CD4-positive, alpha-beta memory T cell (primary cell): ENCODE measurements around the gene ARMH4. TPM values are rescaled to one million over a fixed set of nuclear protein-coding genes. Genes with fewer than 3 reads are reported as not detected.

Experiments used
- CTCF ChIA-PET: fragments of 350-600 bp; sonication (Branson Sonifier 250); formaldehyde crosslinking; loops from one replicate; lab custom pipeline; 2021; ENCODE audit warnings: inconsistent platforms; ENCODE audit not compliant: partially characterized antibody; lab: Charles Lee
- POLR2A ChIA-PET: fragments of 350-600 bp; sonication (Branson Sonifier 250); formaldehyde crosslinking; loops from one replicate; lab custom pipeline; 2021; ENCODE audit not compliant: partially characterized antibody; lab: Charles Lee
- DNase-seq, 5 donors: peaks; one replicate each; pipeline versions ENCODE4 v3.0.0 to v3.0.0-alpha.2; 2020 to 2022; ENCODE audit warnings: mixed read lengths in 1 of 5
- H3K27ac ChIP-seq: one replicate; pipeline ENCODE4 v1.7.0; 2013; ENCODE audit warnings: low read depth, low read length
- H3K27me3 ChIP-seq: 2 replicates; pipeline ENCODE4 v1.7.0; 2013; ENCODE audit warnings: mild to moderate bottlenecking, low read length, moderate library complexity; ENCODE audit not compliant: insufficient read depth
- H3K36me3 ChIP-seq: 2 replicates; pipeline ENCODE4 v1.7.0; 2013; ENCODE audit warnings: mild to moderate bottlenecking, low read length, moderate library complexity; ENCODE audit not compliant: insufficient read depth
- H3K4me1 ChIP-seq: 2 replicates; pipeline ENCODE4 v1.7.0; 2013; ENCODE audit warnings: mild to moderate bottlenecking, low read length, moderate library complexity; ENCODE audit not compliant: insufficient read depth
- H3K4me3 ChIP-seq, 2 donors: one replicate each; pipeline ENCODE4 v1.7.0; 2013; ENCODE audit warnings: low read length in 2 of 2, mild to moderate bottlenecking in 1 of 2
- H3K9me3 ChIP-seq, 2 donors: one replicate each; pipeline ENCODE4 v1.7.0; 2013; ENCODE audit warnings: low read length in 2 of 2, control low read depth in 1 of 2; ENCODE audit not compliant: control insufficient read depth in 1 of 2
- H3K27ac Mint-ChIP-seq, 7 donors: one replicate each; pipeline ENCODE4 v1.8.0; 2020 to 2021; ENCODE audit warnings: mixed read lengths in 7 of 7, mild to moderate bottlenecking in 6 of 7, inconsistent platforms in 3 of 7, moderate library complexity in 3 of 7
- H3K27me3 Mint-ChIP-seq, 2 donors: one replicate each; pipeline ENCODE4 v1.8.0; 2020 to 2021; ENCODE audit warnings: mixed read lengths in 2 of 2
- H3K36me3 Mint-ChIP-seq, 2 donors: one replicate each; pipeline ENCODE4 v1.8.0; 2020 to 2021; ENCODE audit warnings: mixed read lengths in 2 of 2, inconsistent platforms in 1 of 2, mild to moderate bottlenecking in 1 of 2
- H3K4me1 Mint-ChIP-seq, 4 donors: one replicate each; pipeline ENCODE4 v1.8.0; 2020 to 2021; ENCODE audit warnings: mixed read lengths in 4 of 4, mild to moderate bottlenecking in 1 of 4
- H3K4me3 Mint-ChIP-seq, 8 donors: one replicate each; pipeline ENCODE4 v1.8.0; 2020 to 2021; ENCODE audit warnings: mixed read lengths in 8 of 8, mild to moderate bottlenecking in 7 of 8, moderate library complexity in 6 of 8, inconsistent platforms in 3 of 8
- H3K9me3 Mint-ChIP-seq, 8 donors: one replicate each; pipeline ENCODE4 v1.8.0; 2020 to 2021; ENCODE audit warnings: mixed read lengths in 8 of 8, mild to moderate bottlenecking in 5 of 8, inconsistent platforms in 3 of 8, moderate library complexity in 1 of 8
- intact Hi-C: fragments of 100-400 bp; cut with micrococcal nuclease; formaldehyde crosslinking; loops from one replicate; pipeline ENCODE4 v1.15.1; 2023
- polyA plus RNA-seq, 2 donors: library from polyadenylated mRNA; unstranded; fragments of 300-500 nt; fragmentation: Illumina TruSeq; gene quantifications; one replicate each; pipeline ENCODE4 v1.2.3, GENCODE V29; 2021
- total RNA-seq, 2 experiments: library from RNA; stranded (reverse); gene quantifications; one replicate each; pipeline ENCODE4 v1.2.3, GENCODE V29; 2021

ARMH4 gene
- total and polyA plus RNA-seq, 4 experiments from 2014 or later: not detected

GRCh38 chr14:57987596-57988300 lies 164.3 kb downstream of the ARMH4 start:
- no peak for DNase-seq
- H3K36me3 Mint-ChIP-seq: no peaks in the 10 kb centered on the region
- Histone ChIP-seq H3K27me3 (no peaks in the 10 kb centered on the region), H3K4me1 (no peaks in the 10 kb centered on the region), H3K27ac (no peak overlapping the region), H3K36me3 (no peaks in the 10 kb centered on the region), H3K4me3 (no peak overlapping the region), H3K9me3 (no peaks in the 10 kb centered on the region)
- H3K27ac Mint-ChIP-seq: no peak overlapping the region
- no peaks in the 10 kb centered on the region for H3K9me3 Mint-ChIP-seq
- H3K4me3 Mint-ChIP-seq: no peak overlapping the region
- H3K27me3 Mint-ChIP-seq: peaks cover 1 to 4% of the 10 kb centered on the region in 2 donors
- no peaks in the 10 kb centered on the region for H3K4me1 Mint-ChIP-seq
- POLR2A ChIA-PET: no interaction called here
- intact Hi-C loops: no loop called here
- CTCF ChIA-PET: no interaction called here

- Mint-ChIP-seq H3K27me3 (peaks cover 1 to 4% of the 10 kb centered on the region in 2 donors), H3K4me1 (no peaks in the 10 kb centered on the region), H3K4me3 (no peak overlapping the region), H3K27ac (no peak overlapping the region), H3K36me3 (no peaks in the 10 kb centered on the region), H3K9me3 (no peaks in the 10 kb centered on the region)
- Histone ChIP-seq H3K9me3 (no peaks in the 10 kb centered on the region), H3K4me1 (no peaks in the 10 kb centered on the region), H3K36me3 (no peaks in the 10 kb centered on the region), H3K4me3 (no peak overlapping the region), H3K27ac (no peak overlapping the region), H3K27me3 (no peaks in the 10 kb centered on the region)
- ChIA-PET CTCF (no interaction called here), POLR2A (no interaction called here)
- intact Hi-C loops: no loop called here
- no peak for DNase-seq
Observed at GRCh38 chr14:57987051-57987450, 165.0 kb downstream of the ARMH4 start.

- Histone ChIP-seq H3K36me3 (no peaks in the 10 kb centered on the region), H3K4me1 (no peaks in the 10 kb centered on the region), H3K27ac (no peak overlapping the region), H3K9me3 (no peaks in the 10 kb centered on the region), H3K27me3 (peaks cover 3% of the 10 kb centered on the region), H3K4me3 (no peak overlapping the region)
- ChIA-PET CTCF (no interaction called here), POLR2A (no interaction called here)
- H3K36me3 Mint-ChIP-seq: no peaks in the 10 kb centered on the region
- H3K4me3 Mint-ChIP-seq: no peak overlapping the region
- H3K27ac Mint-ChIP-seq: no peak overlapping the region
- peaks cover 0 to 3% of the 10 kb centered on the region in 2 donors for H3K27me3 Mint-ChIP-seq
- no peak for DNase-seq
- intact Hi-C loops: no loop called here
- H3K9me3 Mint-ChIP-seq: peaks cover 0 to 2% (median 0%) of the 10 kb centered on the region in 8 donors
- H3K4me1 Mint-ChIP-seq: no peaks in the 10 kb centered on the region
Observed at GRCh38 chr14:57982804-57983634, 169.0 kb downstream of the ARMH4 start.

GRCh38 chr14:57981817-57982560 lies 170.0 kb downstream of the ARMH4 start:
- no peak overlapping the region for H3K4me3 Mint-ChIP-seq
- no peaks in the 10 kb centered on the region for H3K4me1 Mint-ChIP-seq
- H3K27ac ChIP-seq: no peak overlapping the region
- H3K36me3 Mint-ChIP-seq: no peaks in the 10 kb centered on the region
- no peaks in the 10 kb centered on the region for H3K36me3 ChIP-seq
- intact Hi-C loops: no loop called here
- no peak for DNase-seq
- no peak overlapping the region for H3K4me3 ChIP-seq
- H3K9me3 Mint-ChIP-seq: peaks cover 0 to 2% (median 0%) of the 10 kb centered on the region in 8 donors
- no peak overlapping the region for H3K27ac Mint-ChIP-seq
- H3K27me3 Mint-ChIP-seq: peaks cover 0 to 1% of the 10 kb centered on the region in 2 donors
- H3K9me3 ChIP-seq: no peaks in the 10 kb centered on the region
- H3K27me3 ChIP-seq: peaks cover 3% of the 10 kb centered on the region
- ChIA-PET CTCF (no interaction called here), POLR2A (no interaction called here)
- H3K4me1 ChIP-seq: no peaks in the 10 kb centered on the region

GRCh38 chr14:57979376-57980048 lies 172.5 kb downstream of the ARMH4 start:
- ChIA-PET CTCF (no interaction called here), POLR2A (no interaction called here)
- H3K4me1 Mint-ChIP-seq: no peaks in the 10 kb centered on the region
- intact Hi-C loops: no loop called here
- Histone ChIP-seq H3K36me3 (no peaks in the 10 kb centered on the region), H3K4me3 (no peak overlapping the region), H3K4me1 (no peaks in the 10 kb centered on the region), H3K27ac (no peak overlapping the region), H3K27me3 (peaks cover 3% of the 10 kb centered on the region), H3K9me3 (no peaks in the 10 kb centered on the region)
- no peak for DNase-seq
- H3K36me3 Mint-ChIP-seq: no peaks in the 10 kb centered on the region
- H3K27ac Mint-ChIP-seq: no peak overlapping the region
- H3K4me3 Mint-ChIP-seq: no peak overlapping the region
- H3K9me3 Mint-ChIP-seq: peaks cover 0 to 5% (median 0%) of the 10 kb centered on the region in 8 donors
- H3K27me3 Mint-ChIP-seq: peaks cover 0 to 1% of the 10 kb centered on the region in 2 donors

GRCh38 chr14:57976701-57977100 lies 175.3 kb downstream of the ARMH4 start:
- Mint-ChIP-seq H3K27ac (no peak overlapping the region), H3K36me3 (no peaks in the 10 kb centered on the region), H3K4me1 (no peaks in the 10 kb centered on the region), H3K9me3 (peaks cover 0 to 5% (median 0%) of the 10 kb centered on the region in 8 donors), H3K27me3 (peaks cover 1 to 2% of the 10 kb centered on the region in 2 donors), H3K4me3 (no peak overlapping the region)
- Histone ChIP-seq H3K36me3 (no peaks in the 10 kb centered on the region), H3K9me3 (no peaks in the 10 kb centered on the region), H3K27ac (no peak overlapping the region), H3K4me3 (no peak overlapping the region), H3K4me1 (no peaks in the 10 kb centered on the region), H3K27me3 (peaks cover 3% of the 10 kb centered on the region)
- no peak for DNase-seq
- CTCF ChIA-PET: no interaction called here
- intact Hi-C loops: no loop called here
- POLR2A ChIA-PET: no interaction called here

GRCh38 chr14:57974896-57975295 lies 177.1 kb downstream of the ARMH4 start:
- H3K27me3 Mint-ChIP-seq: peaks cover 1 to 2% of the 10 kb centered on the region in 2 donors
- intact Hi-C loops: no loop called here
- Histone ChIP-seq H3K27ac (no peak overlapping the region), H3K9me3 (no peaks in the 10 kb centered on the region), H3K27me3 (no peaks in the 10 kb centered on the region), H3K36me3 (no peaks in the 10 kb centered on the region), H3K4me1 (no peaks in the 10 kb centered on the region), H3K4me3 (no peak overlapping the region)
- CTCF ChIA-PET: no interaction called here
- H3K36me3 Mint-ChIP-seq: no peaks in the 10 kb centered on the region
- no peak for DNase-seq
- no peak overlapping the region for H3K27ac Mint-ChIP-seq
- peaks cover 0 to 4% (median 0%) of the 10 kb centered on the region in 8 donors for H3K9me3 Mint-ChIP-seq
- POLR2A ChIA-PET: no interaction called here
- H3K4me3 Mint-ChIP-seq: no peak overlapping the region
- H3K4me1 Mint-ChIP-seq: no peaks in the 10 kb centered on the region
